ENCODE results near the gene SNX27. TPM values are rescaled to one million over a fixed set of nuclear protein-coding genes. Genes with fewer than 3 reads are reported as not detected.

SNX27 gene
- total RNA-seq, 4 donors from 2014 or later, result 37.0 to 43.7 (median 40.9) TPM

- no peak for TF ChIP-seq POLR2A (IDR thresholded peaks at IDR 0.05)
- TF ChIP-seq, protein P1, sequence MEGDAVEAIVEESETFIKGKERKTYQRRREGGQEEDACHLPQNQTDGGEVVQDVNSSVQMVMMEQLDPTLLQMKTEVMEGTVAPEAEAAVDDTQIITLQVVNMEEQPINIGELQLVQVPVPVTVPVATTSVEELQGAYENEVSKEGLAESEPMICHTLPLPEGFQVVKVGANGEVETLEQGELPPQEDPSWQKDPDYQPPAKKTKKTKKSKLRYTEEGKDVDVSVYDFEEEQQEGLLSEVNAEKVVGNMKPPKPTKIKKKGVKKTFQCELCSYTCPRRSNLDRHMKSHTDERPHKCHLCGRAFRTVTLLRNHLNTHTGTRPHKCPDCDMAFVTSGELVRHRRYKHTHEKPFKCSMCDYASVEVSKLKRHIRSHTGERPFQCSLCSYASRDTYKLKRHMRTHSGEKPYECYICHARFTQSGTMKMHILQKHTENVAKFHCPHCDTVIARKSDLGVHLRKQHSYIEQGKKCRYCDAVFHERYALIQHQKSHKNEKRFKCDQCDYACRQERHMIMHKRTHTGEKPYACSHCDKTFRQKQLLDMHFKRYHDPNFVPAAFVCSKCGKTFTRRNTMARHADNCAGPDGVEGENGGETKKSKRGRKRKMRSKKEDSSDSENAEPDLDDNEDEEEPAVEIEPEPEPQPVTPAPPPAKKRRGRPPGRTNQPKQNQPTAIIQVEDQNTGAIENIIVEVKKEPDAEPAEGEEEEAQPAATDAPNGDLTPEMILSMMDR (IDR thresholded peaks at IDR 0.05 in 4 of 5, conservative IDR thresholded peaks at IDR 0.05 in 1 of 5), result no peak
- ATAC-seq (no peak), DNase-seq (no peak)
- peaks cover 0 to 29% of the 10 kb centered on the region in 2 donors for H3K36me3 ChIP-seq
- peaks cover 3 to 7% of the 10 kb centered on the region in 2 donors for H3K4me1 ChIP-seq
- no peak overlapping the region for H3K27ac ChIP-seq
- in situ Hi-C loops (cut with MboI; ENCODE audit: low sequenced_read_pairs in 4 of 4), result no loop called here
- no peaks in the 10 kb centered on the region for H3K27me3 ChIP-seq
- no peak overlapping the region for H3K4me3 ChIP-seq
- intact Hi-C loops (cut with DNase I; ENCODE audit: low total_unique reads), result no loop called here
- no peaks in the 10 kb centered on the region for H3K9me3 ChIP-seq
These were observed 72.3 kb downstream of the SNX27 start for GRCh38 chr1:151684128-151684527.

DNA sequence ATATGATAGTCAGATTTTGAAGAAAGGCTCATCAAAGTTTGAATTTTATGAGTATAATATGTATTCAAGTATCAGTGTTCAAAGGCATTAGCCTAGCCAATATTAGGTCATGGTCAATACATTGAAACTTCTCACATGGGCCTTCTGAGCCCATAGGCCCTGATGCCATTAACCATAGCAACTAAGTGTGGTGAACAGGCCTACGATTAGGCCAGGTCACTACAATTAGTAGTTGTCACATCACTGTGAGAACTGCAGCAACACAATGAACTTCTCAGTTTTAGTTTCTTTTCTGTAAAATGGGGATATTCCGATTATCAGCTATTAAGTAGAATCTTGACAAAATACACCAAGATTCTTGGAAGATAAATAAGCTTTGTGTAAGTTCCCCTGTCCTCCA is 74.7 kb downstream of the SNX27 start:
- Histone ChIP-seq H3K27me3 (no peaks in the 10 kb centered on the region), H3K9me3 (no peaks in the 10 kb centered on the region), H3K4me3 (no peak overlapping the region), H3K27ac (no peak overlapping the region), H3K36me3 (peaks cover 0 to 29% of the 10 kb centered on the region in 2 donors), H3K4me1 (no peaks in the 10 kb centered on the region)
- intact Hi-C loops (cut with DNase I; ENCODE audit: low total_unique reads), result no loop called here
- no peak for DNase-seq
- no peak for ATAC-seq
- in situ Hi-C loops (cut with MboI; ENCODE audit: low sequenced_read_pairs in 4 of 4), result no loop called here
- TF ChIP-seq, protein P1 (IDR thresholded peaks at IDR 0.05 in 4 of 5, conservative IDR thresholded peaks at IDR 0.05 in 1 of 5), result no peak
- no peak for TF ChIP-seq POLR2A (IDR thresholded peaks at IDR 0.05)

DNA sequence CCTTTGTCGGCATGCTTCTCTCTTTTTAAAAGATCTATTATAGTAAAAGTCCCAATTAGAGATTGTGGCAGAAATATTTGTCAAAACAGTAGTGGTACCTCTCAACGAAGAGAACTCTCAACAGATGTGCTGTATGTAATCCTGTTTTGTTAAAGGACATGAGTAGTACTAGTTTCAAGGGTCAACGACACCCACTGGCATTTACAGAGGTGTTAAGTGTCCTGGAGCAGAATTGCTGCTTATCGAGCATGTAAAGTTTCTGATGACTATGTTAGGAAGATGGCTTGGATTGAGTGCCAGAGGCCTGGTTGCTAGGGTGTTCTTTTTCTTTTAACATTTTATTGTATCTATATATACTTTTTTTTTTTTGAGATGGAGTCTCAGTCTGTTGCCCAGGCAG is 77.6 kb downstream of the SNX27 start:
- no peak overlapping the region for H3K27ac ChIP-seq
- in situ Hi-C loops (cut with MboI; ENCODE audit: low sequenced_read_pairs in 4 of 4), result no loop called here

GRCh38 chr1:151692226-151692625 is 80.4 kb downstream of the SNX27 start:
- DNase-seq (no peak), ATAC-seq (no peak)
- H3K9me3 ChIP-seq, result no peaks in the 10 kb centered on the region
- no peak for TF ChIP-seq POLR2A (IDR thresholded peaks at IDR 0.05)
- TF ChIP-seq, protein P1 (IDR thresholded peaks at IDR 0.05 in 4 of 5, conservative IDR thresholded peaks at IDR 0.05 in 1 of 5), result no peak
- no peak overlapping the region for H3K4me3 ChIP-seq
- no peaks in the 10 kb centered on the region for H3K27me3 ChIP-seq
- H3K27ac ChIP-seq, result no peak overlapping the region
- in situ Hi-C loops (cut with MboI; ENCODE audit: low sequenced_read_pairs in 4 of 4), result no loop called here
- peaks cover 0 to 34% of the 10 kb centered on the region in 2 donors for H3K36me3 ChIP-seq
- no peaks in the 10 kb centered on the region for H3K4me1 ChIP-seq
- intact Hi-C loops (cut with DNase I; ENCODE audit: low total_unique reads), result no loop called here

More for the DNA sequence above, 77.6 kb downstream of the SNX27 start:
- Histone ChIP-seq H3K27me3 (no peaks in the 10 kb centered on the region), H3K4me3 (no peak overlapping the region), H3K4me1 (no peaks in the 10 kb centered on the region), H3K36me3 (peaks cover 0 to 40% of the 10 kb centered on the region in 2 donors), H3K9me3 (no peaks in the 10 kb centered on the region)
- DNase-seq (no peak), ATAC-seq (no peak)
- intact Hi-C loops (cut with DNase I; ENCODE audit: low total_unique reads), result no loop called here
- TF ChIP-seq, protein P1 (IDR thresholded peaks at IDR 0.05 in 4 of 5, conservative IDR thresholded peaks at IDR 0.05 in 1 of 5), result no peak
- no peak for TF ChIP-seq POLR2A (IDR thresholded peaks at IDR 0.05)

DNA sequence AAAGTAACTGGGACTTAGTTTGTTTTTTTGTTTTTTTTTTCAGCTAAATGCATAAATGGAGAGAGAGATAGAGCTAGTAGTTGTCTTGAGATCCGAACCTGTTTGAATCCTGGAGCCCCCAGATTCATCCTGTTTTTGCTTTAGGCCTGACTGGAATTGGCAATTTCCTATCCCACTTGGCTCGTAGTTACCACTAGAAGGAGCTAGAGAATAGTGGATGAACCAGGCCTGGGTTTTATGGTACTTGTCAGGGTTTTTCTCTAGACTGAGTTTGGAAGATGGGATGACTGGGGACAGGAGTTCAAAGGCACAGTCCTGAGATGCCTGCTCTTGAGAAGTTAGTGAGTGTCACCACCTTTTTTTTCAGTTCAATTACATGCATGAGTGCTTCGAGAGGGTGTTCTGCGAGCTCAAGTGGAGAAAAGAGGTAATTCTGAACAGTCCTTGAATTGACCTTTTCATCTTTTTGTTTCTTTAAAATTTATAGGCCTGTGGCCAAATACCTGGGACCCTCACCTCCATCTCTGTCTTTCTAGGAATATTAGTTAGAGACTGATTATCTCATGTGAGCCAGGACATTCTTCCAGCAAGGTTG is 81.3 kb downstream of the SNX27 start:
- no peaks in the 10 kb centered on the region for H3K27me3 ChIP-seq
- no peaks in the 10 kb centered on the region for H3K4me1 ChIP-seq
- in situ Hi-C loops (cut with MboI; ENCODE audit: low sequenced_read_pairs in 4 of 4), result no loop called here
- no peak overlapping the region for H3K4me3 ChIP-seq
- TF ChIP-seq, protein P1 (IDR thresholded peaks at IDR 0.05 in 4 of 5, conservative IDR thresholded peaks at IDR 0.05 in 1 of 5), result peak in 1 of 5 experiments; percentile 6
- no peak for TF ChIP-seq POLR2A (IDR thresholded peaks at IDR 0.05)
- H3K9me3 ChIP-seq, result no peaks in the 10 kb centered on the region
- H3K27ac ChIP-seq, result no peak overlapping the region
- DNase-seq (no peak), ATAC-seq (no peak)
- intact Hi-C loops (cut with DNase I; ENCODE audit: low total_unique reads), result loop anchor here (1.0 kb wide), 1 partner anchor 42 kb away; no protein-coding TSS in a partner anchor
- H3K36me3 ChIP-seq, result peaks cover 0 to 42% of the 10 kb centered on the region in 2 donors

Data from gastrocnemius medialis (tissue), 4 donors.